Parathyroid adenoma (tissue), 2 donors: ENCODE results near the gene RSRC2.

Experiments used
- H2AFZ ChIP-seq: fragments of 300-600 bp; sonication (generic); one replicate; pipeline ENCODE4 v1.7.0; 2017; ENCODE audit warnings: antibody characterized with exemption, mild to moderate bottlenecking
- H3K27ac ChIP-seq: fragments of 300-600 bp; sonication (generic); one replicate; pipeline ENCODE4 v1.7.0; 2017
- H3K27me3 ChIP-seq: fragments of 300-600 bp; sonication (generic); one replicate; pipeline ENCODE4 v1.7.0; 2017; ENCODE audit warnings: low read length; ENCODE audit not compliant: control insufficient read depth, insufficient read depth
- H3K36me3 ChIP-seq: fragments of 300-600 bp; sonication (generic); one replicate; pipeline ENCODE4 v1.7.0; 2017; ENCODE audit warnings: low read length; ENCODE audit not compliant: control insufficient read depth, insufficient read depth
- H3K4me1 ChIP-seq: fragments of 300-600 bp; sonication (generic); one replicate; pipeline ENCODE4 v1.7.0; 2017; ENCODE audit warnings: control low read depth
- H3K4me2 ChIP-seq: fragments of 300-600 bp; sonication (generic); one replicate; pipeline ENCODE4 v1.7.0; 2017; ENCODE audit warnings: low read length
- H3K4me3 ChIP-seq: fragments of 300-600 bp; sonication (generic); one replicate; pipeline ENCODE4 v1.7.0; 2017; ENCODE audit warnings: low read depth, low read length
- H3K79me2 ChIP-seq: fragments of 300-600 bp; sonication (generic); one replicate; pipeline ENCODE4 v1.7.0; 2017; ENCODE audit warnings: control low read depth
- H3K9ac ChIP-seq: fragments of 300-600 bp; sonication (generic); one replicate; pipeline ENCODE4 v1.7.0; 2017; ENCODE audit warnings: mild to moderate bottlenecking
- H3K9me3 ChIP-seq: fragments of 300-600 bp; sonication (generic); one replicate; pipeline ENCODE4 v1.7.0; 2017; ENCODE audit warnings: low read length; ENCODE audit not compliant: control insufficient read depth
- TF ChIP-seq, protein P1 (sequence below): fragments of 300-600 bp; sonication (generic); IDR thresholded peaks from one replicate; pipeline ENCODE4 v1.7.0; 2017; ENCODE audit warnings: antibody characterized with exemption, mild to moderate bottlenecking
- donor health status: primary hyperparathyroidism.

The RSRC2 gene

DNA sequence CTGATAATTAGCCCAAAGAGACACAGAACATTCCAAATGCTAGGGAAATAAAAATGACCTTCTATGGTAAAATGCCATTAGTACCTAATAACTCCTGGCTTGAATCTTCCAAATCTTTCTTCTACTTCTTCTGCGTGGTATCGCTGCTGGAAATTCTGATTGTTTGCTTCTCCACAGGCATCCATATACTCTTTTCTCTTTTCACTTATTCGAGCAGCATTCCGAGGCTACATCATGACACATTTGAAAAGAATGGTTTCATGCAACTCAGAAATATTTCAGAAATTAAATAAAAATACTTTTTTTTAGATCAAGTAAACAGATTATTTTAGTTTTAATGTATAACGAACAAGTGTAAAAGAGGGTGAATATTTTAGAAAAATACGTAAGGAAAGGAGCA is 44.9 kb downstream of the RSRC2 start:
- Histone ChIP-seq H3K36me3 (no peaks in the 10 kb centered on the region), H3K4me3 (no peak overlapping the region), H3K27ac (no peak overlapping the region)

DNA sequence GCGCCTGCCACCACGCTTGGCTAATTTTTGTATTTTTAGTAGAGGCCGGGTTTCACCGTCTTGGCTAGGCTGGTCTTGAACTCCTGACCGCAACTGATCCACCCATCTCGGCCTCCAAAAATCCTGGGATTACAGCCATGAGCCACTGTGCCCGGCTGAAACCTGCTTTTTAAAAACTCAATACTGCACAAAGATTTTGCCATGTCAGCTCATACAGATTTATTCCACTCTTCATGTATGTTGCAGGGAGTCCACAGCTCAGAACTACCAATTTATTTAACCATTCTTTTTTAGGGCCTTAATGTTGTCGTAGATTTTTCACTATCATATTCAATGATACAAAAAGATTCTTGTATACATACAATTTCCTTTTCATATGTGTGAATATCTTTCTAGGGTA is 46.0 kb downstream of the RSRC2 start:
- H3K4me2 ChIP-seq, result no peak overlapping the region
- no peak overlapping the region for H3K9ac ChIP-seq
- no peaks in the 10 kb centered on the region for H3K36me3 ChIP-seq
- peaks cover 5% of the 10 kb centered on the region for H3K79me2 ChIP-seq
- no peak overlapping the region for H3K4me3 ChIP-seq
- H3K9me3 ChIP-seq, result no peaks in the 10 kb centered on the region
- TF ChIP-seq, protein P1, sequence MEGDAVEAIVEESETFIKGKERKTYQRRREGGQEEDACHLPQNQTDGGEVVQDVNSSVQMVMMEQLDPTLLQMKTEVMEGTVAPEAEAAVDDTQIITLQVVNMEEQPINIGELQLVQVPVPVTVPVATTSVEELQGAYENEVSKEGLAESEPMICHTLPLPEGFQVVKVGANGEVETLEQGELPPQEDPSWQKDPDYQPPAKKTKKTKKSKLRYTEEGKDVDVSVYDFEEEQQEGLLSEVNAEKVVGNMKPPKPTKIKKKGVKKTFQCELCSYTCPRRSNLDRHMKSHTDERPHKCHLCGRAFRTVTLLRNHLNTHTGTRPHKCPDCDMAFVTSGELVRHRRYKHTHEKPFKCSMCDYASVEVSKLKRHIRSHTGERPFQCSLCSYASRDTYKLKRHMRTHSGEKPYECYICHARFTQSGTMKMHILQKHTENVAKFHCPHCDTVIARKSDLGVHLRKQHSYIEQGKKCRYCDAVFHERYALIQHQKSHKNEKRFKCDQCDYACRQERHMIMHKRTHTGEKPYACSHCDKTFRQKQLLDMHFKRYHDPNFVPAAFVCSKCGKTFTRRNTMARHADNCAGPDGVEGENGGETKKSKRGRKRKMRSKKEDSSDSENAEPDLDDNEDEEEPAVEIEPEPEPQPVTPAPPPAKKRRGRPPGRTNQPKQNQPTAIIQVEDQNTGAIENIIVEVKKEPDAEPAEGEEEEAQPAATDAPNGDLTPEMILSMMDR, result no peak
- no peak overlapping the region for H3K27ac ChIP-seq
- H3K4me1 ChIP-seq, result no peaks in the 10 kb centered on the region
- no peaks in the 10 kb centered on the region for H3K27me3 ChIP-seq
- no peak overlapping the region for H2AFZ ChIP-seq

More for the DNA sequence above, 44.9 kb downstream of the RSRC2 start:
- Histone ChIP-seq H3K4me1 (no peaks in the 10 kb centered on the region), H2AFZ (no peak overlapping the region), H3K27me3 (no peaks in the 10 kb centered on the region), H3K79me2 (peaks cover 11% of the 10 kb centered on the region), H3K9me3 (no peaks in the 10 kb centered on the region), H3K4me2 (no peak overlapping the region), H3K9ac (no peak overlapping the region)
- TF ChIP-seq, protein P1, result no peak

DNA sequence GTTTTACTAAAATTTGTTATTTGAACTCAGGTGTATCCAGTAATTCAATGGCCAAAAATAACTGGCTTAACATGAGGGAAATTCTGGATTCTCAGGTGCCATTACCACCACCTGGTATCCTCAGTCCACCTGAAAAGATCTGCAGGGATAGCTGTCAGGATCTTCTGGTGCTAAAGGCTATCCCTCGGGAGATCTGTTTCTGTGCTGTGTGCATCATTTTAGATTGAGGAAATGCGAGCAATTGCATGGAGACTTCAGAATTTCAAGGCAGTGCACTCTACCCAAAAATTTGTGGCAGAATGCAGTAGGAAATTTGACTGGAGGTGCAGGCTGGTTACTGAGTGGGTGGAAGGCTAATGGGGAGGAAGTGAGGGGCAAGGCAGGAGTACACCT is 52.4 kb downstream of the RSRC2 start:
- no peaks in the 10 kb centered on the region for H3K36me3 ChIP-seq
- TF ChIP-seq, protein P1, result no peak
- H3K9me3 ChIP-seq, result no peaks in the 10 kb centered on the region
- peaks cover 6% of the 10 kb centered on the region for H3K4me1 ChIP-seq
- H3K79me2 ChIP-seq, result no peaks in the 10 kb centered on the region
- H3K27ac ChIP-seq, result no peak overlapping the region
- no peak overlapping the region for H2AFZ ChIP-seq
- H3K4me3 ChIP-seq, result no peak overlapping the region
- H3K9ac ChIP-seq, result no peak overlapping the region
- no peak overlapping the region for H3K4me2 ChIP-seq
- no peaks in the 10 kb centered on the region for H3K27me3 ChIP-seq

DNA sequence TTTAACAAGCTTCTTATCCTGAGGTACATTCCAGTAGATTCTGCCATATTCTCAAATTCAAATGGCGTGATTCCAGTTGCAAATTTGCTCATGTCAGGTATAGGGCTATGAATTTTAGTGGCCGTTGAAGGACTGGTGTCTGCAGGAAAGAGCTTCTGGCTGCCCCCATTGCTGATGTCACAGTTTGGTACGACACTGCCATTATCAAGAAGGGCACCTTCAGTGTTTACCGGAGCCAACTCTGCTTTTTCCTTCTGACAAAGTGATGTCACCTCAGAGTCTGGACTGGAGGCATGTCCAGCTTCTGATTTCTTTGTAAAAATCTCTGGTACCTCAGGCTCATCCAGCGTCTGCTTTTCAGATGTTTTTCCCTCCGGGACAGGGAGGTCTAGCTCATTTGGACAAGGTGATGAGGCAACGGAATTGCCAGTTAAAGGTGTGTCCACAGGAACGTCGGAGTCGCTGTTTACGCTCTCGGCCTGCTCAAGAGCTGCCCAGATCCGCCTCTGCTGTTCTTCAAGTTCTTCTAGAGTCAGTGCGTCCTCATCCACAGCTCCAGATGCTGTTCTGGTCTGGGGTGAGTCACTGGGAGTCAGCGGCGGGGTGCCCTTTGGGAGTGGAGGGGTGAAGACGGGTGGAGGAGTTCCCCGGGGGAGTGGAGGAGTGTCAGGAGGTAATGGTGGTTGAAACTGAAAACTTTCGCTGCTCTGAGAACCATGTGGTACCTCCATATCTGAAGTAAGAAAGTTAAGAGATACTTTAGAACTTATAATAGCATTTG is 53.0 kb downstream of the RSRC2 start:
- H3K9me3 ChIP-seq, result no peaks in the 10 kb centered on the region
- no peaks in the 10 kb centered on the region for H3K27me3 ChIP-seq
- H3K4me1 ChIP-seq, result peaks cover 6% of the 10 kb centered on the region
- no peaks in the 10 kb centered on the region for H3K36me3 ChIP-seq
- no peak overlapping the region for H3K27ac ChIP-seq
- H3K9ac ChIP-seq, result no peak overlapping the region
- H2AFZ ChIP-seq, result no peak overlapping the region
- no peaks in the 10 kb centered on the region for H3K79me2 ChIP-seq
- no peak overlapping the region for H3K4me2 ChIP-seq
- no peak overlapping the region for H3K4me3 ChIP-seq
- TF ChIP-seq, protein P1, result no peak
